PC-3 (cell line): ENCODE data around the gene CHMP4B. TPM values are rescaled to one million over a fixed set of nuclear protein-coding genes. Genes with fewer than 3 reads are reported as not detected.

Experiments
- ATAC-seq: fragments of 200-7000 bp; cut with Tn5 transposase; 2 replicates; pipeline ENCODE4 v1.9.1; 2020; ENCODE audit warnings: mild to moderate bottlenecking, moderate library complexity
- BruUV-seq: library from RNA; stranded (reverse); fragments of 400-500 nt; replicated peaks from 2 replicates; lab custom pipeline; 2021; lab: Mats Ljungman, UMichigan
- CTCF ChIA-PET: fragments of 300-600 bp; sonication (Branson Sonifier 250); formaldehyde crosslinking; loops from one replicate; lab custom pipeline; 2022; ENCODE audit warnings: antibody characterized with exemption; lab: Charles Lee
- POLR2A ChIA-PET: fragments of 300-600 bp; sonication (Branson Sonifier 250); formaldehyde crosslinking; loops from one replicate; lab custom pipeline; 2022; ENCODE audit warnings: antibody characterized with exemption; ENCODE audit not compliant: unreplicated experiment; lab: Charles Lee
- DNase-seq: peaks from one replicate; pipeline ENCODE4 v3.0.0-alpha.2; 2015
- H2AFZ ChIP-seq: fragments of 300-600 bp; sonication (generic); 2 replicates; pipeline ENCODE4 v1.6.0; 2016; ENCODE audit warnings: antibody characterized with exemption, low read length
- H3F3A ChIP-seq: fragments of 300-600 bp; sonication (generic); one replicate; pipeline ENCODE4 v1.6.0; 2017; ENCODE audit warnings: antibody characterized with exemption, low read length, control low read depth, mild to moderate bottlenecking; ENCODE audit not compliant: unreplicated experiment
- H3K27ac ChIP-seq: fragments of 300-600 bp; sonication (generic); 2 replicates; pipeline ENCODE4 v1.5.1; 2016; ENCODE audit warnings: mild to moderate bottlenecking, low read length
- H3K27me3 ChIP-seq: fragments of 300-600 bp; sonication (generic); 2 replicates; pipeline ENCODE4 v1.6.1; 2016; ENCODE audit warnings: low read length, mixed read lengths
- H3K36me3 ChIP-seq: fragments of 300-600 bp; sonication (generic); 2 replicates; pipeline ENCODE4 v1.6.1; 2016; ENCODE audit warnings: low read depth, mixed run types, low read length, mixed read lengths
- H3K4me1 ChIP-seq: fragments of 300-600 bp; sonication (generic); 2 replicates; pipeline ENCODE4 v1.5.1; 2016; ENCODE audit warnings: low read length; ENCODE audit not compliant: insufficient read depth
- H3K4me2 ChIP-seq: fragments of 300-600 bp; sonication (generic); 2 replicates; pipeline ENCODE4 v1.6.0; 2016; ENCODE audit warnings: low read length
- H3K4me3 ChIP-seq: fragments of 300-600 bp; sonication (generic); 2 replicates; pipeline ENCODE4 v1.5.1; 2016; ENCODE audit warnings: mild to moderate bottlenecking, low read length, mixed read lengths
- H3K79me2 ChIP-seq: fragments of 300-600 bp; sonication (generic); 2 replicates; pipeline ENCODE4 v1.6.1; 2017; ENCODE audit warnings: low read length, mixed read lengths
- H3K9ac ChIP-seq: fragments of 300-600 bp; sonication (generic); 2 replicates; pipeline ENCODE4 v1.6.0; 2016; ENCODE audit warnings: mild to moderate bottlenecking, low read length
- H3K9me2 ChIP-seq: fragments of 300-600 bp; sonication (generic); replicated peaks from 2 replicates; pipeline ENCODE4 v1.6.1; 2016; ENCODE audit warnings: mixed run types, low read length, mixed read lengths
- H3K9me3 ChIP-seq: fragments of 300-600 bp; sonication (generic); 2 replicates; pipeline ENCODE4 v1.6.1; 2016; ENCODE audit warnings: low read length, mixed read lengths
- H4K20me1 ChIP-seq: fragments of 300-600 bp; sonication (generic); 2 replicates; pipeline ENCODE4 v1.6.1; 2016; ENCODE audit warnings: low read length, mixed read lengths
- EZH2 ChIP-seq: fragments of 300-600 bp; sonication (generic); IDR thresholded peaks from one replicate; pipeline ENCODE4 v1.6.1; 2017; ENCODE audit warnings: antibody characterized with exemption, mild to moderate bottlenecking, low read length; ENCODE audit not compliant: unreplicated experiment
- EZH2phosphoT487 ChIP-seq: fragments of 300-600 bp; sonication (generic); IDR thresholded peaks from 2 replicates; pipeline ENCODE4 v1.6.1; 2018; ENCODE audit warnings: mild to moderate bottlenecking, antibody characterized with exemption, low read length, borderline replicate concordance
- intact Hi-C: fragments of 100-400 bp; cut with micrococcal nuclease; formaldehyde crosslinking; loops from 2 replicates; pipeline ENCODE4 v1.9.0; 2023
- total RNA-seq: library from RNA; depleted of rRNA; stranded (reverse); fragments of >200 nt; gene quantifications from 2 replicates; pipeline ENCODE4 v1.2.3, GENCODE V29; 2014
- TF ChIP-seq, protein P1 (sequence below): fragments of 300-600 bp; sonication (generic); conservative IDR thresholded peaks from 2 replicates; pipeline ENCODE4 v1.5.1; 2017; ENCODE audit warnings: antibody characterized with exemption, low read depth, mild to moderate bottlenecking, low read length

CHMP4B gene
- total RNA-seq, 1 experiment from 2014 or later: 68.8 TPM

DNA sequence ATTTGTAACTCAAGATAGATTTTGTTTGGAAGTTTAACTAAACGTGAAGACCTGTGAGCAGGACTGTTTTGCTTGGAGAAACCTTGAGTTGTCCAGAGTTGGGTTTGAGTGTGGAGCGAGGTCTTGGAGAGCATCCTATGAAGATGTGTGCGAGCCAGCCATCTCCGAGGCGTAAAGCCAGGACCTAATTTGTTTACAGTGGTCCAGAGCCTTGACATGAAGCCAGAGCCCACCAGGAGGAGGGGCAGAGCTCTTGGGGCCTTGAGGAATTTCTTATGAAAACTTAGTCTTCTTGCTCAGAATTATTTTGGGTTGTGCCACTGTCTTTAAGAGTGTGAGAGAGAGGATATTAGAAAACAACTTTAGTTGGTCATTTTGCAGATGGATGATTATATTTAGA, 6.3 kb downstream of the CHMP4B start:
- POLR2A ChIA-PET: no interaction called here
- no peak overlapping the region for H3K4me2 ChIP-seq

DNA sequence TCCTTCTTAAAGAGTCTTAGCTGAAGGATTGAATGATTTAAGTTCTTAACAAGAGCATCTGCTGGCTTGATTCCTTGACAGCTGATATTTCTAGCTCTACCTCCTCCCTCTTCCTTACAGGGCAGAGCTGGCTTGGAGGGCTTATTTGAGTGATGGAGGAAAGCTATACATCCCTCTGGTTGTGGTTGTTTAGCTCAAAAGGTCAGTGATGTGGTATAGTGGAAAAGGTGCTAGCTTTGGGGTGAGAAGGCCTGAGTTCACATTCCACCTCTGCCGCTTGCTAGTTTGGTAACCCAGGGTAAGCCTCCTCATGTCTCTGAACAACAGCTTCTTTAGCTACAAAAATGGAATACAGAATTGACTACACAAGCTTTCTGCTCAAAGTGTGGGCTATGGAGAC, 8.3 kb downstream of the CHMP4B start:
- Histone ChIP-seq H3K9ac (no peak overlapping the region), H4K20me1 (peaks cover 41% of the 10 kb centered on the region), H3K4me3 (no peak overlapping the region), H2AFZ (no peak overlapping the region), H3K27ac (no peak overlapping the region), H3K4me2 (no peak overlapping the region), H3K36me3 (no peaks in the 10 kb centered on the region), H3K4me1 (peaks cover 7% of the 10 kb centered on the region; the same call in 1 of the 2 replicates), H3K79me2 (peaks cover 97% of the 10 kb centered on the region), H3F3A (no peaks in the 10 kb centered on the region), H3K9me3 (no peaks in the 10 kb centered on the region), H3K9me2 (no peaks in the 10 kb centered on the region), H3K27me3 (no peaks in the 10 kb centered on the region)
- intact Hi-C loops: loop anchor here (10.0 kb wide), 1 partner anchor 175 kb away; the partner anchor contains the start of gene RALY
- CTCF ChIA-PET: interaction anchor here (0.5 to 0.6 kb wide), 2 partner anchors 16 to 25 kb away, joined by 3 read pairs; no protein-coding TSS in a partner anchor
- POLR2A ChIA-PET: no interaction called here
- BruUV-seq: no TSS peak
- ATAC-seq (no peak), DNase-seq (no peak)
- no peak for TF ChIP-seq EZH2phosphoT487
- no peak for TF ChIP-seq EZH2
- TF ChIP-seq, protein P1, sequence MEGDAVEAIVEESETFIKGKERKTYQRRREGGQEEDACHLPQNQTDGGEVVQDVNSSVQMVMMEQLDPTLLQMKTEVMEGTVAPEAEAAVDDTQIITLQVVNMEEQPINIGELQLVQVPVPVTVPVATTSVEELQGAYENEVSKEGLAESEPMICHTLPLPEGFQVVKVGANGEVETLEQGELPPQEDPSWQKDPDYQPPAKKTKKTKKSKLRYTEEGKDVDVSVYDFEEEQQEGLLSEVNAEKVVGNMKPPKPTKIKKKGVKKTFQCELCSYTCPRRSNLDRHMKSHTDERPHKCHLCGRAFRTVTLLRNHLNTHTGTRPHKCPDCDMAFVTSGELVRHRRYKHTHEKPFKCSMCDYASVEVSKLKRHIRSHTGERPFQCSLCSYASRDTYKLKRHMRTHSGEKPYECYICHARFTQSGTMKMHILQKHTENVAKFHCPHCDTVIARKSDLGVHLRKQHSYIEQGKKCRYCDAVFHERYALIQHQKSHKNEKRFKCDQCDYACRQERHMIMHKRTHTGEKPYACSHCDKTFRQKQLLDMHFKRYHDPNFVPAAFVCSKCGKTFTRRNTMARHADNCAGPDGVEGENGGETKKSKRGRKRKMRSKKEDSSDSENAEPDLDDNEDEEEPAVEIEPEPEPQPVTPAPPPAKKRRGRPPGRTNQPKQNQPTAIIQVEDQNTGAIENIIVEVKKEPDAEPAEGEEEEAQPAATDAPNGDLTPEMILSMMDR: no peak

More for the DNA sequence above, 6.3 kb downstream of the CHMP4B start:
- Histone ChIP-seq H3K27ac (no peak overlapping the region), H3K4me3 (no peak overlapping the region), H3K9ac (no peak overlapping the region), H3K9me2 (no peaks in the 10 kb centered on the region), H3K36me3 (no peaks in the 10 kb centered on the region), H3F3A (no peaks in the 10 kb centered on the region), H2AFZ (no peak overlapping the region), H4K20me1 (peaks cover 45% of the 10 kb centered on the region), H3K4me1 (peaks cover 22% of the 10 kb centered on the region), H3K27me3 (no peaks in the 10 kb centered on the region), H3K79me2 (peaks cover 99% of the 10 kb centered on the region), H3K9me3 (no peaks in the 10 kb centered on the region)
- CTCF ChIA-PET: no interaction called here
- TF ChIP-seq EZH2 (no peak), EZH2phosphoT487 (no peak)
- TF ChIP-seq, protein P1: no peak
- intact Hi-C loops: loop anchor here (10.0 kb wide), 1 partner anchor 177 kb away; the partner anchor contains the start of gene RALY
- ATAC-seq (no peak), DNase-seq (no peak)
- BruUV-seq: no TSS peak

DNA sequence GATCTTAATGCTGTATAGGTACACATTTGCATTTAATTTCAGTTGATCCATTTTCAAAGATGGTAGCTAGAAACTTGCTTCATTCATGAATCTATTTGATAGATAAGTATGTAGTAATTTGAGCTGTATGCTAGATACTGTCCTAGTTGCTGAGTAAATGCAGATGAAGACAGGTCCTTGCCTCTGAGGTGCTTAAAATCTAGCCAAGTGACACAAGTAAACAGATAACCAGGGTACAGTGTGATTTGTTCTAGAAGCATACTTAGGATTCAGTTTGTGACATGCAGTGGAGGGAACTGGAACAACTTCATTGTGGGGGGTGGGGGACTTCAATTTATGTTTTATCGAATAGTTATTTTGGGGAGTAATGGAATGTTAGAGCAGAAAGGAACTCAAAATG, 9.2 kb downstream of the CHMP4B start:
- no peak overlapping the region for H3K4me2 ChIP-seq
- H3K27me3 ChIP-seq: no peaks in the 10 kb centered on the region
- TF ChIP-seq, protein P1: no peak
- TF ChIP-seq EZH2phosphoT487: no peak
- no peak for TF ChIP-seq EZH2
- H3K9me3 ChIP-seq: no peaks in the 10 kb centered on the region
- no peak for DNase-seq
- no peak overlapping the region for H3K4me3 ChIP-seq
- H3F3A ChIP-seq: no peaks in the 10 kb centered on the region
- H3K79me2 ChIP-seq: peaks cover 97% of the 10 kb centered on the region
- H3K36me3 ChIP-seq: no peaks in the 10 kb centered on the region
- no peaks in the 10 kb centered on the region for H3K9me2 ChIP-seq
- BruUV-seq: no TSS peak
- intact Hi-C loops: no loop called here
- no peak overlapping the region for H3K9ac ChIP-seq
- ChIA-PET POLR2A (no interaction called here), CTCF (no interaction called here)
- H3K27ac ChIP-seq: no peak overlapping the region
- H4K20me1 ChIP-seq: peaks cover 41% of the 10 kb centered on the region; the same call in 1 of the 2 replicates
- ATAC-seq: no peak
- H3K4me1 ChIP-seq: peaks cover 2% of the 10 kb centered on the region; the same call in 1 of the 2 replicates
- H2AFZ ChIP-seq: no peak overlapping the region
